H1 (cell line): ENCODE measurements around the gene ARHGAP26.

Experiments used
- CHD1 ChIP-seq: IDR thresholded peaks from 2 replicates; pipeline ENCODE4 v1.6.1; 2012; ENCODE audit warnings: low read depth, low read length, improper control_type of control experiment
- CTCF ChIP-seq, 3 experiments: IDR thresholded peaks; 1 replicate in 2 of 3; 2 replicates in 1 of 3; pipeline versions ENCODE4 v1.5.1 to v1.6.1; 2011; ENCODE audit warnings: low read length in 3 of 3, mild to moderate bottlenecking in 3 of 3, inconsistent platforms in 2 of 3, low read depth in 1 of 3, moderate library complexity in 1 of 3; ENCODE audit not compliant: insufficient read depth in 1 of 3; ENCODE audit errors: control extremely low read depth in 1 of 3
- EP300 ChIP-seq, 2 experiments: IDR thresholded peaks; 1 replicate in 1 of 2; 2 replicates in 1 of 2; pipeline ENCODE4 v1.6.1; 2011 to 2012; ENCODE audit warnings: low read depth in 2 of 2, low read length in 2 of 2, mild to moderate bottlenecking in 2 of 2, borderline replicate concordance in 1 of 2, inconsistent platforms in 1 of 2, moderate library complexity in 1 of 2
- EZH2 ChIP-seq: fragments of 200-600 bp; sonication (generic); IDR thresholded peaks from 2 replicates; pipeline ENCODE4 v1.7.1; 2012; ENCODE audit warnings: low read depth, mild to moderate bottlenecking, moderate library complexity, low read length, inconsistent platforms; ENCODE audit not compliant: severe bottlenecking
- MAX ChIP-seq: IDR thresholded peaks from 2 replicates; pipeline ENCODE4 v1.6.1; 2012; ENCODE audit warnings: inconsistent platforms
- POLR2A ChIP-seq, 2 experiments: IDR thresholded peaks; 1 replicate in 1 of 2; 2 replicates in 1 of 2; pipeline ENCODE4 v1.6.1; 2011; ENCODE audit warnings: low read depth in 2 of 2, low read length in 2 of 2, mild to moderate bottlenecking in 2 of 2; ENCODE audit errors: control extremely low read depth in 1 of 2
- POLR2AphosphoS5 ChIP-seq: IDR thresholded peaks from 2 replicates; pipeline ENCODE4 v1.6.1; 2011; ENCODE audit warnings: low read depth, low read length
- RFX5 ChIP-seq: IDR thresholded peaks from 2 replicates; pipeline ENCODE4 v1.6.1; 2011; ENCODE audit warnings: low read depth, low read length, improper control_type of control experiment, borderline replicate concordance
- SIN3A ChIP-seq, 2 experiments: IDR thresholded peaks in 1 of 2; conservative IDR thresholded peaks in 1 of 2; 2 replicates each; pipeline ENCODE4 v1.6.1; 2011 to 2012; ENCODE audit warnings: low read length in 2 of 2, improper control_type of control experiment in 1 of 2, low read depth in 1 of 2, mild to moderate bottlenecking in 1 of 2
- TAF7 ChIP-seq: optimal IDR thresholded peaks from 2 replicates; pipeline ENCODE3; 2011; ENCODE audit warnings: low read depth, mild to moderate bottlenecking, inconsistent platforms, low read length, moderate library complexity, borderline replicate concordance
- TBP ChIP-seq: IDR thresholded peaks from 2 replicates; pipeline ENCODE4 v1.6.1; 2011; ENCODE audit warnings: low read depth, low read length, improper control_type of control experiment
- TCF12 ChIP-seq: IDR thresholded peaks from 2 replicates; pipeline ENCODE4 v1.6.1; 2011; ENCODE audit warnings: low read depth, mild to moderate bottlenecking, low read length

GRCh38 chr5:142861011-142861410 is 90.8 kb downstream of the ARHGAP26 start:
- TF ChIP-seq RFX5, result no peak
- no peak for TF ChIP-seq SIN3A (conservative IDR thresholded peaks at IDR 0.05 in 1 of 2, IDR thresholded peaks at IDR 0.05 in 1 of 2; ENCODE audit: low read depth in 1 of 2, low read length in 2 of 2)
- no peak for TF ChIP-seq CTCF (IDR thresholded peaks at IDR 0.05; ENCODE audit: control extremely low read depth in 1 of 3, insufficient read depth in 1 of 3, low read depth in 1 of 3, low read length in 3 of 3)
- TF ChIP-seq POLR2A (IDR thresholded peaks at IDR 0.05; ENCODE audit: control extremely low read depth in 1 of 2, low read depth in 2 of 2, low read length in 2 of 2), result no peak
- TF ChIP-seq MAX, result no peak
- no peak for TF ChIP-seq TAF7
- no peak for TF ChIP-seq POLR2AphosphoS5
- TF ChIP-seq TCF12, result no peak
- TF ChIP-seq EP300 (IDR thresholded peaks at IDR 0.05; ENCODE audit: borderline replicate concordance in 1 of 2, low read depth in 2 of 2, low read length in 2 of 2), result no peak
- no peak for TF ChIP-seq EZH2
- no peak for TF ChIP-seq TBP
- TF ChIP-seq CHD1, result no peak
